ENCODE measurements around the gene MTA3. TPM values are rescaled to one million over a fixed set of nuclear protein-coding genes. Genes with fewer than 3 reads are reported as not detected.

The MTA3 gene
- total and polyA plus RNA-seq, 2 donors (not counting 1 experiment from before 2014, with no cell fraction given) = 13.4 to 33.2 TPM

GRCh38 chr2:42756966-42757513 lies 188.6 kb downstream of the MTA3 start:
- no peaks in the 10 kb centered on the region for H3K27me3 Mint-ChIP-seq
- DNase-seq (no peak), ATAC-seq (ENCODE audit: low read depth) (no peak)
- Histone ChIP-seq H3K4me1 (ENCODE audit: control insufficient read depth in 2 of 2, insufficient read depth in 2 of 2, low read length in 2 of 2) (peaks cover 34 to 37% of the 10 kb centered on the region in 2 donors), H3K36me3 (replicated peaks in 1 of 2; ENCODE audit: control extremely low read depth in 1 of 2, control insufficient read depth in 1 of 2, extremely low read depth in 1 of 2, insufficient read depth in 2 of 2, low read length in 1 of 2) (no peaks in the 10 kb centered on the region), H4K20me1 (ENCODE audit: control insufficient read depth, insufficient read depth, low read length, poor library complexity, severe bottlenecking) (no peaks in the 10 kb centered on the region), H2AFZ (ENCODE audit: insufficient read depth, low read depth, low read length, poor library complexity, severe bottlenecking) (no peak overlapping the region), H3K4me3 (ENCODE audit: control extremely low read depth in 1 of 5, extremely low read depth in 1 of 5, insufficient read depth in 1 of 5, low read depth in 2 of 5, low read length in 4 of 5) (no peak overlapping the region), H3K27me3 (replicated peaks in 1 of 4; ENCODE audit: control extremely low read depth in 1 of 4, control insufficient read depth in 3 of 4, insufficient read depth in 4 of 4, low read length in 3 of 4) (no peaks in the 10 kb centered on the region), H3K27ac (ENCODE audit: low read length in 2 of 2) (no peak overlapping the region), H3K9ac (ENCODE audit: low read length) (no peak overlapping the region), H3K4me2 (replicated peaks; ENCODE audit: low read depth, low read length, poor library complexity, severe bottlenecking) (no peak overlapping the region), H3K79me2 (ENCODE audit: control insufficient read depth, insufficient read depth, low read length) (no peaks in the 10 kb centered on the region), H3K9me3 (ENCODE audit: control extremely low read depth in 1 of 3, control insufficient read depth in 2 of 3, insufficient read depth in 1 of 3, low read length in 2 of 3) (no peaks in the 10 kb centered on the region)
- no peak overlapping the region for H3K27ac Mint-ChIP-seq
- H3K4me3 Mint-ChIP-seq = no peak overlapping the region
- ChIA-PET POLR2A (no interaction called here), CTCF (interaction anchor here (0.9 to 2.0 kb wide), 2 partner anchors 12 to 14 kb away, joined by 3 to 8 read pairs; no protein-coding TSS in a partner anchor)
- TF ChIP-seq CTCF (IDR thresholded peaks at IDR 0.05) (no peak), EZH2 (IDR thresholded peaks at IDR 0.05; ENCODE audit: borderline replicate concordance, insufficient read depth, low read depth, low read length, poor library complexity, severe bottlenecking) (no peak)
- no peaks in the 10 kb centered on the region for H3K9me3 Mint-ChIP-seq (ENCODE audit: insufficient read depth)
- 37% methylated on average over 6 of the region's 6 CpGs for WGBS (ENCODE audit: insufficient coverage)
- H3K4me1 Mint-ChIP-seq = peaks cover 36% of the 10 kb centered on the region
- intact Hi-C loops (cut with micrococcal nuclease) = no loop called here

GRCh38 chr2:42757981-42758740 lies 189.7 kb downstream of the MTA3 start:
- ATAC-seq (ENCODE audit: low read depth) (no peak), DNase-seq (no peak)
- no peaks in the 10 kb centered on the region for H3K27me3 Mint-ChIP-seq
- H3K9me3 ChIP-seq (ENCODE audit: control extremely low read depth in 1 of 3, control insufficient read depth in 2 of 3, insufficient read depth in 1 of 3, low read length in 2 of 3) = no peaks in the 10 kb centered on the region
- CTCF ChIA-PET = interaction anchor here (2.0 kb wide), 1 partner anchor 13 kb away, joined by 8 read pairs; no protein-coding TSS in a partner anchor
- H3K9me3 Mint-ChIP-seq (ENCODE audit: insufficient read depth) = no peaks in the 10 kb centered on the region
- no peaks in the 10 kb centered on the region for H3K79me2 ChIP-seq (ENCODE audit: control insufficient read depth, insufficient read depth, low read length)
- intact Hi-C loops (cut with micrococcal nuclease) = no loop called here
- H3K4me3 Mint-ChIP-seq = no peak overlapping the region
- H2AFZ ChIP-seq (ENCODE audit: insufficient read depth, low read depth, low read length, poor library complexity, severe bottlenecking) = no peak overlapping the region
- TF ChIP-seq CTCF (IDR thresholded peaks at IDR 0.05) (no peak), EZH2 (IDR thresholded peaks at IDR 0.05; ENCODE audit: borderline replicate concordance, insufficient read depth, low read depth, low read length, poor library complexity, severe bottlenecking) (no peak)
- H3K9ac ChIP-seq (ENCODE audit: low read length) = no peak overlapping the region
- WGBS (ENCODE audit: insufficient coverage) = 100% methylated on average over 2 of the region's 4 CpGs
- no peak overlapping the region for H3K27ac Mint-ChIP-seq
- no peaks in the 10 kb centered on the region for H4K20me1 ChIP-seq (ENCODE audit: control insufficient read depth, insufficient read depth, low read length, poor library complexity, severe bottlenecking)
- H3K4me1 Mint-ChIP-seq = peaks cover 25% of the 10 kb centered on the region
- no peak overlapping the region for H3K27ac ChIP-seq (ENCODE audit: low read length in 2 of 2)
- H3K4me1 ChIP-seq (ENCODE audit: control insufficient read depth in 2 of 2, insufficient read depth in 2 of 2, low read length in 2 of 2) = peaks cover 23 to 26% of the 10 kb centered on the region in 2 donors
- H3K27me3 ChIP-seq (replicated peaks in 1 of 4; ENCODE audit: control extremely low read depth in 1 of 4, control insufficient read depth in 3 of 4, insufficient read depth in 4 of 4, low read length in 3 of 4) = no peaks in the 10 kb centered on the region
- no peaks in the 10 kb centered on the region for H3K36me3 ChIP-seq (replicated peaks in 1 of 2; ENCODE audit: control extremely low read depth in 1 of 2, control insufficient read depth in 1 of 2, extremely low read depth in 1 of 2, insufficient read depth in 2 of 2, low read length in 1 of 2)
- POLR2A ChIA-PET = no interaction called here
- H3K4me3 ChIP-seq (ENCODE audit: control extremely low read depth in 1 of 5, extremely low read depth in 1 of 5, insufficient read depth in 1 of 5, low read depth in 2 of 5, low read length in 4 of 5) = no peak overlapping the region
- no peak overlapping the region for H3K4me2 ChIP-seq (replicated peaks; ENCODE audit: low read depth, low read length, poor library complexity, severe bottlenecking)

Data from B cell (primary cell).